Fibroblast of lung (primary cell): Measurements from ENCODE around the gene TMEM134.
"Not testable (repeated sequence)": the region's sequence is repeated elsewhere in the genome, so short reads cannot be mapped to it uniquely, and the experiment has no call there.

Experiments used
- CTCF ChIP-seq, 2 donors: IDR thresholded peaks in 1 of 2; conservative IDR thresholded peaks in 1 of 2; 1 replicate in 1 of 2; 2 replicates in 1 of 2; pipeline ENCODE4 v1.5.1; 2011 to 2012; ENCODE audit warnings: low read length in 2 of 2, control low read depth in 1 of 2, inconsistent platforms in 1 of 2, low read depth in 1 of 2, mild to moderate bottlenecking in 1 of 2
- EZH2 ChIP-seq: IDR thresholded peaks from 2 replicates; pipeline ENCODE4 v1.5.1; 2012; ENCODE audit warnings: low read length, control low read depth, mild to moderate bottlenecking; ENCODE audit errors: missing control alignments

GRCh38 chr11:67511558-67511957 lies 42.5 kb upstream of the TMEM134 start:
- not testable (repeated sequence) for TF ChIP-seq CTCF (conservative IDR thresholded peaks at IDR 0.05 in 1 of 2, IDR thresholded peaks at IDR 0.05 in 1 of 2; ENCODE audit: low read depth in 1 of 2, low read length in 2 of 2); EZH2
